Parathyroid adenoma (tissue), 2 donors: Measurements from ENCODE around the gene COL4A3.

ENCODE experiments used
- H2AFZ ChIP-seq: fragments of 300-600 bp; sonication (generic); one replicate; pipeline ENCODE4 v1.7.0; 2017; ENCODE audit warnings: antibody characterized with exemption, mild to moderate bottlenecking
- H3K27ac ChIP-seq: fragments of 300-600 bp; sonication (generic); one replicate; pipeline ENCODE4 v1.7.0; 2017
- H3K27me3 ChIP-seq: fragments of 300-600 bp; sonication (generic); one replicate; pipeline ENCODE4 v1.7.0; 2017; ENCODE audit warnings: low read length; ENCODE audit not compliant: control insufficient read depth, insufficient read depth
- H3K36me3 ChIP-seq: fragments of 300-600 bp; sonication (generic); one replicate; pipeline ENCODE4 v1.7.0; 2017; ENCODE audit warnings: low read length; ENCODE audit not compliant: control insufficient read depth, insufficient read depth
- H3K4me1 ChIP-seq: fragments of 300-600 bp; sonication (generic); one replicate; pipeline ENCODE4 v1.7.0; 2017; ENCODE audit warnings: control low read depth
- H3K4me2 ChIP-seq: fragments of 300-600 bp; sonication (generic); one replicate; pipeline ENCODE4 v1.7.0; 2017; ENCODE audit warnings: low read length
- H3K4me3 ChIP-seq: fragments of 300-600 bp; sonication (generic); one replicate; pipeline ENCODE4 v1.7.0; 2017; ENCODE audit warnings: low read depth, low read length
- H3K79me2 ChIP-seq: fragments of 300-600 bp; sonication (generic); one replicate; pipeline ENCODE4 v1.7.0; 2017; ENCODE audit warnings: control low read depth
- H3K9ac ChIP-seq: fragments of 300-600 bp; sonication (generic); one replicate; pipeline ENCODE4 v1.7.0; 2017; ENCODE audit warnings: mild to moderate bottlenecking
- H3K9me3 ChIP-seq: fragments of 300-600 bp; sonication (generic); one replicate; pipeline ENCODE4 v1.7.0; 2017; ENCODE audit warnings: low read length; ENCODE audit not compliant: control insufficient read depth
- CTCF ChIP-seq: fragments of 300-600 bp; sonication (generic); IDR thresholded peaks from one replicate; pipeline ENCODE4 v1.7.0; 2017; ENCODE audit warnings: antibody characterized with exemption, mild to moderate bottlenecking
- donor health status: primary hyperparathyroidism.

The COL4A3 gene

DNA sequence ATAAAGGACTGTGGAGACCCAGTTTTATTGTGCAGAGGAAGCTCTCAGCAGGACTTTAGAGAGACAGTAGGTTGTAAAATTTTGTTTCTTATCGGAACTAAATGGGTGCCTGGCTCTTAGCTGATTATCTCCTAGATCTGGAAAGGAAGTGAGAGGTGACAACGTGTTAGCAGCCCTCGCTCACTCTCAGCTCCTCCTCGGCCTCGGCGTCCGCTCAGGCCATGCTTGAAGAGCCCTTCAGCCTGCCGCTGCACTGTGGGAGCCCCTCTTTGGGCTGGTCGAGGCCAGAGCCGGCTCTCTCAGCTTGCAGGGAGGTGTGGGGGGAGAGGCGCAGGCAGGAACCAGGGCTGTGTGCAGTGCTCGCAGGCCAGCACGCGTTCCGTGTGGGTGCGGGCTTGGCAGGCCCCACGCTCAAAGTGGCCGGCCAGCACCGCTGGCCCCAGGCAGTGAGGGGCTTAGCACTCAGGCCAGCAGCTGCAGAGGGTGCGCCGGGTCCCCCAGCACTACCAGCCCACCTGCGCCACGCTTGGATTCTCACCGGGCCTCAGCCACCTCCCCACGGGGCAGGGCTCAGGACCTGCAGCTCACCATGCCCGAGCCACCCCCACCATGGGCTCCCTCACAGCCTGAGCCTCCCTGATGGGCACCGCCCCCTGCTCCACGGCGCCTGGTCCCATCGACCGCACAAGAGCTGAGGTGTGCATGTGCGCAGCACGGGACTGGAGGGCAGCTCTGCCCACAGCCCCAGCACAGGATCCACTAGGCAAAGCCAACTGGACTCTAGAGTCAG lies 156.1 kb downstream of the COL4A3 start:
- no peak overlapping the region for H3K9ac ChIP-seq
- no peaks in the 10 kb centered on the region for H3K27me3 ChIP-seq
- TF ChIP-seq CTCF: no peak
- H3K4me1 ChIP-seq: no peaks in the 10 kb centered on the region
- H3K4me2 ChIP-seq: no peak overlapping the region
- peaks cover 6% of the 10 kb centered on the region for H3K79me2 ChIP-seq
- H3K9me3 ChIP-seq: no peaks in the 10 kb centered on the region
- no peak overlapping the region for H2AFZ ChIP-seq
- no peak overlapping the region for H3K27ac ChIP-seq
- no peak overlapping the region for H3K4me3 ChIP-seq
- H3K36me3 ChIP-seq: no peaks in the 10 kb centered on the region

- H3K79me2 ChIP-seq: peaks cover 21% of the 10 kb centered on the region
- H3K4me3 ChIP-seq: no peak overlapping the region
- H3K27ac ChIP-seq: no peak overlapping the region
- H3K27me3 ChIP-seq: no peaks in the 10 kb centered on the region
- no peak overlapping the region for H3K4me2 ChIP-seq
- no peak for TF ChIP-seq CTCF
- no peak overlapping the region for H3K9ac ChIP-seq
- H3K36me3 ChIP-seq: no peaks in the 10 kb centered on the region
- no peaks in the 10 kb centered on the region for H3K9me3 ChIP-seq
- peaks cover 8% of the 10 kb centered on the region for H3K4me1 ChIP-seq
- no peak overlapping the region for H2AFZ ChIP-seq
These were observed 158.2 kb downstream of the COL4A3 start for GRCh38 chr2:227322530-227323205.

GRCh38 chr2:227323818-227324217 lies 159.4 kb downstream of the COL4A3 start:
- Histone ChIP-seq H3K27ac (no peak overlapping the region), H3K9me3 (no peaks in the 10 kb centered on the region), H3K36me3 (no peaks in the 10 kb centered on the region), H2AFZ (no peak overlapping the region), H3K27me3 (no peaks in the 10 kb centered on the region), H3K9ac (no peak overlapping the region), H3K79me2 (peaks cover 23% of the 10 kb centered on the region), H3K4me2 (no peak overlapping the region), H3K4me3 (no peak overlapping the region), H3K4me1 (peaks cover 8% of the 10 kb centered on the region)
- no peak for TF ChIP-seq CTCF

DNA sequence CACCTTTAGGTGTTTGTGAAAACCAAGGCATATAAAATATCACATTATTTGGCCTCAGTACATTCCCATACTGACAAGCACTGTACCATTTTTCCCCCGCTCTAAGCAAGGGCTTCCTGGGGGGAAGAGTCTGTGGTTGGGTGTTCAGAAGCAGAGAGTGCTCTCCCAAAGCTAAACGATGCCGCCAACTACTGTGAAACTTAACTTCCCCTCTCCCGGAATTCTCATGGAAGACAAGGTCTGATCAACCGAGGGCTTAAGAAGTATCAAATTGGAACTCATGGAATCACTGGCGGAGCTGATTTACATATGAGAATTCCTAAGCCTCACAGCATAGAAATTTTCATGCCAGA lies 160.2 kb downstream of the COL4A3 start:
- H3K4me3 ChIP-seq: peak overlapping the region; percentile 95
- H3K36me3 ChIP-seq: no peaks in the 10 kb centered on the region
- peak overlapping the region; percentile 98 for H2AFZ ChIP-seq
- peaks cover 8% of the 10 kb centered on the region for H3K4me1 ChIP-seq
- no peaks in the 10 kb centered on the region for H3K27me3 ChIP-seq
- H3K27ac ChIP-seq: peak overlapping the region; percentile 79
- H3K79me2 ChIP-seq: peaks cover 23% of the 10 kb centered on the region
- H3K4me2 ChIP-seq: peak overlapping the region; percentile 42
- no peak overlapping the region for H3K9ac ChIP-seq
- no peak for TF ChIP-seq CTCF
- H3K9me3 ChIP-seq: no peaks in the 10 kb centered on the region
